ENCODE data around the gene CD24.

- TF ChIP-seq CTCF (IDR thresholded peaks at IDR 0.05; ENCODE audit: insufficient read depth, low read length, poor library complexity, severe bottlenecking): no peak
- no peak for TF ChIP-seq EZH2phosphoT487 (conservative IDR thresholded peaks at IDR 0.05; ENCODE audit: low read length)
These were observed 49.6 kb downstream of the CD24 start for GRCh38 chr6:106924694-106925523.

Data from SU-DHL-6 (cell line).